HG02970 (cell line): ENCODE measurements around the gene MAFB.
"Not testable (repeated sequence)": the region's sequence is repeated elsewhere in the genome, so short reads cannot be mapped to it uniquely, and the experiment has no call there.

Experiments used
- ATAC-seq: cut with Tn5 transposase; IDR thresholded peaks from one replicate; pipeline ENCODE4 v1.9.1; 2021; ENCODE audit warnings: mild to moderate bottlenecking, moderate library complexity, moderate number of reproducible peaks; ENCODE audit not compliant: unreplicated experiment, low FRiP score

The MAFB gene

DNA sequence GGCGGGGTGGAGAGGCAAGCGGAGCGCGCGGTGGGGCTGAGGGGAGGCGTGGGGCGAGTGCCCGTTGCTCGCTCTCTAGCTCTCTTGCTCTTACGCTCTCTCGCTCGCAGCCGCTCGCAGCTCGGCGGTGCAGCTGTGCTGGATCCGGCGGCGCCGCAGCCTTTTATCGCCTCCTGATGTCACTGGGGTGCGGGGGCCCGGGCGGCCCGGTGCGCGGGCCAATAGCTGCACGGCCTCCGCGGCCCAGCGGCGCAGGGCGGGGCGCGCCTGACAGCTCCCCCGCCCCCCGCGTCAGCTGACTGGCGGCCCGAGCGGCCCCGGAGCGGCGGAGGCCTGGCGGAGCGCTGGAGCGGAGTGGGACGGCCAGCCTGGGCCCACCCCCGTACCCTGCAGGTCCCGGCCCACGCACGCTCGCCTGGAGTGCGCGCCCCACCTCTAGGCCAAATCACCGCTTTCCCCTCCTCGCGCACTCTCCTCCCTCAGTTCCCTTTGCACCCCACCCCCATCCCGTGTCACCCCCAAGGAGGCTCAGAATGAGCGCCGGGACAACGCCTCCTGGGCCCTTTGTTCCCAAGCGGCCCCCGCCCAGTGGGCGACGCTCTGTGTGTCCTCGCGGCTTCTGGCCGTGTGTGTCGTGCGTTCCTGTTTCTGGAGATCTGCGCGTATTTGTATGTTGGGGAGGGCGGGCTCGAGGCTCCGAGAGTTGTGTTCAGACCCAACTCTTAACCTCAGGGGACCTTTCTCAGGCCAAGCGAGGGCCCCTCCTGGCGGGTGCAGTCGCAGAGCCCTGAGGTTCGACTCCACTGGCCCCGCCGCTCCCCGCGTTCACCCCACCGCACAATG lies at the start of gene MAFB:
TSS of gene MAFB (minus strand) at position 137 of the 843 bp plus-strand sequence. CDS start 386 bp downstream, outside the sequence.
- ATAC-seq: no peak

DNA sequence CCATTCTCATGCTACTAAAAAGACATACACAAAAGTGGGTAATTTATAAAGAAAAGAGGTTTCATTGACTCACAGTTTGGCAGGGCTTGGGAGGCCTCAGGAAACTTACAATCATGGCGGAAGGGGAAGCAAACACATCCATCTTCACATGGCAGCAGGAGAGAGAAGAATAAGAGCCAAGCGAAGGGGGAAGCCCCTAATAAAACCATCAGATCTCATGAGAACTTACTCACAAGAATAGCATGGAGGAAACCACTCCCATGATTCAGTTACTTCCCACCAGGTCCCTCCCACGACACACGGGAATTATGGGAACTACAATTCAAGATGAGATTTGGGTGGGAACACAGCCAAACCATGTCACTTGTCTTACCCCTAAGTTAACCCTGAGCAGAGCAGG lies 47.4 kb upstream of the MAFB start:
- not testable (repeated sequence) for ATAC-seq

DNA sequence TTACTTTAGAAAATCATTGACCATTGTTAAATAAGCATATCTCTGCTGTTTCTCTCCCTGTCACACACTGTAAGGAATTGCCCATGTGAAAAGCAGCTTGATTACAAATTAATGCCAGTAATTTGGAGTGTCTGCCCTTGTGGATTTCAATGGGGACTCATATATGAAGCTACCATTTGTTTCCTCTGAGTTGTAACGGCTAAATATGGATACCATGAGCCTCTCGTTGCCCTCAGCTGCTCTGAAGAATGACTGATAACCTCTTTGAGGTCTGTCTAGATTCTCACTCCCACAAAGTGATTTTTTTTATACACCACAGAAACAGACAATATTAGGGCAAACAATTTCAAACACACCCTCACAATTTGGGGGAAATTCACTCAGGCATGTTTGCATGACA lies 40.0 kb upstream of the MAFB start:
- no peak for ATAC-seq

DNA sequence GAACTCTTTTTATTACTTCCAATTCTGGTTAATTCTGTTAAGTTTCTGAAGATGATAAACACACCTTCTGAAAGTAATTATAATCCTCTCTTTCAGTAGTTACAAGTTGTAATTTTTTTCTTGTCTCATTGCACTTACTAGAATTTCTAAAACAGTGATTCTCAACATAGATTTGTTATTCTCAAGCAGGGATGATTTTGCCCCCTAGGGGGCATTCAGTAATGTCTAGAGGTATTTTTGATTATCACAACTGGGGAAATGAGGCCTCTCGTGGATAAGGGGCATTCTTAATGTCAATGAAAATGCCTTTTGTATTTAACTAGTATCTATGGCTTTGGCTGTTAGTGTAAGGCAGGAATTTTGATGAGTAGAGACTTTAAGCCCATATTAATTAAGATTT lies 39.4 kb upstream of the MAFB start:
- ATAC-seq: no peak

DNA sequence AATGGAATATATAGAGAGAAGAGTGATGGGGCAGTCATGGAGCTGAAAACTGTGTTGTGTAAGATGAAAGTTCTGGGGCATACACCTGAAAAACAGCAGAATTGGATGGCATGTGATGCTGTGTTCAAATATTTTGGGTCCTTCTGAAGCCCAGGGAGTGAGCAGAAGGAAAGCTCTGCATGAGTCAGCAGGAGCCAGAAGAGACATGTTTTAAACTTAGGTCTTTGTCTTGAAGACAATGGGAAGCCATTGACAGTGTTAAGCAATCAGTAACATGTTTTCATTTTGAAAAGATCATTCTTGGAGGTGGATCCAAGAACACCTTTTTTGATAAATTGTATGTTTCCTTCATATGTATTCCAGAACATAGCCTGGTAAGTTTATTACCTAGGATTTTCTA lies 38.9 kb upstream of the MAFB start:
- ATAC-seq: no peak

DNA sequence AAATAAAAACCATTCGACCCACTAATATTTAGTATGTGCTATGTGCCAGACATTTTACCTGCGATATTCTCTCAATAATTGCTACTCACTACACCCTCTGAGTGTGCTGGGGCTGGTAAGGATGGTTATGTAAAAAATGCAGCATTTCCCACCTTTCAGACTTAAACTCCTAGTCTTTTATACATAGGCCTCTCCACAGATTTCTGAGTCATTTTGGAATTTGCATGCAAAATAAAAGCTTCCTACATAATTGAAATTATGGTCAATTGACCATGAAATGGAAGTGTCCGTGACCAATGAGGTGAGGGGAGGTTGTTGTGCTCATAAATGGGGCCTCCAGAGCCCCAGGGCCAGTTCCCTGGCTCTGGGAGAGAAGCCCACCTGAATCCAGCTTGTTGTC lies 37.7 kb upstream of the MAFB start:
- no peak for ATAC-seq

DNA sequence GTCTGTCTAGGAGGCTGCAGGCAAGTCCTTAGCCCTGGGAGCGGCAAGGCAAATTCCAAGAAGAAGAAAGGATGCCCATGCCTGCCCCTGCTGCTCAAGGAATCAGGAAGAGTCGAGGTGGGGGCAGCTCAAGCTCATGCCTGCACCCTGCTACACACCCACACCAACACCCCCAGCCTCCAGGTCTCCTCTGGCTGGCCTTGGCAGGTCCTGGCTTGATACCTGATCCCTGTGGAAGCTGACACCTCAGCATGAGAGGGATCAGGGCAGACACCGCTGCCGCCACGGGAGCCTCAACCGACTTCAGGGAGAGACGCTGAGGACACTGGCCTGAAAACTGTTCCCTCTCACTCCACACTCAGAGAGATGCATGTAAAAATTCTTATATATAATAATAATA lies 35.5 kb upstream of the MAFB start:
- ATAC-seq: no peak

DNA sequence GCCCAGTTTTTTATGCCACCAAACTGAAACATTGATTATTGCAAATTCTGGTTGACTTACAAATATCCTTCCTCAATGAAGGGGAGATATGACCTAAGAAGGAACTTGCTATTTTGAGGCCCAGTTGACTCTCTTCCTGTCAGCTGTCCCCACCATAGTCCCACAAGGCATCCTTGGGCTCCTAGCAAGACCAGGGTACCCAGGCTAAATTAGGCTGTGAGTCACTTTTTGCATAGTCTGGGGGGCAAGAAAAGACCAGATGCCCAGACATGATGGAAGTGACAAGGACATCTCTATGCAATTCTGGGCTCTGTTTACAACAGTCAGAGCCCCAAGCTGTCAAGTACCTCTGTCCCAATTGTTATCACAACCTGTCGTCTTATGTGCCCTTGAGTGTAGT lies 31.8 kb upstream of the MAFB start:
- ATAC-seq: no peak

DNA sequence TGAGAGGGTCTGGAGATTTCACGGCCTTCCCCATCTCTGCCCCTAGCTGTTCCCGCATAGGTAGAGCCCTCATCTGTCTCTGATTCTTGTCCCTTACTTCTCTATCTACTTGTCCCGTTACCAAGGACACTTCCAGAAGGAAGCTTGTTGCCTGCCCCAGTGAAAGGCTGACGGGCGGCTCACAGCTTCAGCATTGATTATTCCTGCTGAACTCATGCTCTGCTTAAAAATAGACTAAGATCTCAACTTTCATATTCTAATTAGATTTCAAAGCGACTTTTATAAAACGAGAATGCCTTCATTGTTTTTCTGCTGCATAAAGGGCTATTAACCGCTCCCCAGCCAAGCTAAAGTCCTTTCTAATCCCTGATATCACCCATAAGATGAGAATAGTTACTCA lies 31.1 kb upstream of the MAFB start:
- ATAC-seq: no peak

DNA sequence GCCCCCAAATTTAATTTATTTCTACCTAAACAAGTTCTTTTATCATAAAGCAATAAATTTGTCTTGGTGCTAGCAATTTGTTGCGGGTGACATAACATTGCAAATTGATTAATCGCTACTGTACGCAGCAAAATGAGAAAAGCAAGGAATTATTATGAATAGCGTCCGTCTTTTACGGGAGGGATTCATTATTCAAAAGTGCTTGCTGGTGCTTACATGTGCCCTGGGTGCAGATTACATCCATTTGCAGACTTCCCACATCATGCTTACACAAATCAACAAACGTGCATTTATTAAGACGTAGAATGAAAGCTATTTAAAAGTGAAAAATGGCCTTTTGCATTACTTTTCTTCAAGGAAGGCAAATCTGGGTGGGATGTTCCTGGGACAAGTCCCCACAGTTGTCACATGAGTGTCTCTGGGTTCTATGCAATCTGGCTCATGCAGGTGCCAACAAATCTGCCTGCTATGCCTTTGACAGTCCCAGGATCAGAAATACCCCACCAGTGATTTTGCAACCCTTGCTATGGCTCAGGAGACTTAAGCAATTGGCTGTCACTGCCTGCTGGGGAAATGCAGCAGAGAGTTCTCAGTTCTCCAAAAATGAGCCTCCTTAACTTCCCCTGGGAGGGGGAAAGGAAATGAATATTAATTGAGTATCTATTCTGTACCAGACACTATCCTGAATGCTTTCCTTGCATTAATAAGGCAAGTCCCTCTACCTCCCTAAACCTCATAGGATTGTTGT lies 30.1 kb upstream of the MAFB start:
- ATAC-seq: no peak

DNA sequence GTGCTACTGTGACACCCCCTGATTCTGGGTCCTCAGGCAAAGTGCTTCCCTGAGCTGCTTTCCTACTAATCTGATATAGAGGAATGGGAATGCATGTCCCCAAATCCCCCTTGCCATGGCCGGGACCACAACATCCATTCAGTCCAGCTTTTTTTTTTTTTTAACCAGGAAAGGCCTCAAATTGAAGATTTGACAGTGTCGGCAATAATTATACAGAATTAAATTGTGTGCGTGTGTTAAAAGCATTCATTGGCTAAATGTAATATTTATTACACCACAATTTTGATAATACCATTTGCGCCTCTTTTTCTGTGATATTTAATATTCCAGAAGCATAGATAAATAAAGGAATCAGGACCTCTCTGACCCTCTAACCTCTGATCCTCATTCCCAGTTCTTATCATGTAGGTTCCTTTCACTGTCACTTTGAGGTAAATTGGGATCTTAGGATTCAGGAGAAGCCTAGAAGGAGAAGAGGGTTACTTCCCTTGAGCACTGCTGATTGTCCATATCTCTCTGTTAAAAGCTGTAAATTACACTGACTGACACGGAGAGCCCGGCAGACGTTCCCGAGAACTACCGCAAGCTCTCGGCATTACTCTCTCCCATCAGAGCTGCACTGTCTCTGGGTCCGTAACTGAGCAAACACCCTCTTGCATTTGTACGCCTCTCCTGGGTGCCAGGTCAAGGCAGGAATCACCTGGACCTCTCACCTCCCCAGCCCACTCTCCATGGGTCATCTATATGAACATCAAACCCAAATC lies 29.4 kb upstream of the MAFB start:
- no peak for ATAC-seq

DNA sequence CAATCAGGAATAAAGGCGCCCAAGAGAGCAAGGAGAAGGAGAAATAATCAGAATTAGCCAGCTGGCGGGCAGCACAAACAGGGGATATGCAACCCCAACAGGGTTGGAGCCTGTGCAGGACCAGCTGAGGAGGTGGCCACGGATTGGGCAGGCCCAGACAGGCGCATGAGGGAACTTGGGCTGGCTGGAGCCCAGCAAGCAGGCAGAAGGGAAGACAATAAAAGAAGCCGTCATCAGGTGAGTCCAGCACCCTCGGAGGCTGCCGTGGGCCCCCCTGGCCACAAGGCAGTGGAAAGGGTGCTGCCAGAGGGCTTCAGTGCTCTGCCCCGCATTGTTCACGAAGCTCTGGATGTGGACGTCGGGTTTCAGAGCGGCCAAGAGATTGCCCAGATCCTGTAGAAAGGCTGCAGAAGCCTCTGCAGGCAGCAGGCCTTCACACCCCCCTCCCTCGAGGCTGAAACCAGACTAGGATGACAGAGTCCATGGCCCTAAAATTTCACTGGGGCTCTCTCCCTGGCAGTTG lies 28.4 kb upstream of the MAFB start:
- no peak for ATAC-seq

DNA sequence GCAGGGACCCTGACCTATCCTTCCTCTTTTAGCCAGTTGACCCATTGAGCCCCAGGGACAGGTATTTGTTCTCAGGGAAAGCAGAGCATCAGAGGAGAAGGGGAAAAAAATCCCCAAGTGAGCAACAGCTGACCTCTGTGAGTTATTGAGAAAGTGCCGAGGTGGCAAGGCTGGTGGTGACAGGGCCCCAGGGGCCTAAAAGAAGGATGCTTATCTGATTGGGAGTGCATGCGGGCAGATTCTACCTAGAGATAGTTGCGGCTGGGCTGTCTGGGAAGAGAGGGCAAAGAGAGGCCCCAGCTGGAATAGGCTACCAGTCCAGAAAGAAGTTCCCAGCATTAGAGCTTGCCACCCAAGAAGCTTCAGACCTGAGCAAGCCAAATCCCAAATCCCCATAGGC lies 26.5 kb upstream of the MAFB start:
- ATAC-seq: no peak

DNA sequence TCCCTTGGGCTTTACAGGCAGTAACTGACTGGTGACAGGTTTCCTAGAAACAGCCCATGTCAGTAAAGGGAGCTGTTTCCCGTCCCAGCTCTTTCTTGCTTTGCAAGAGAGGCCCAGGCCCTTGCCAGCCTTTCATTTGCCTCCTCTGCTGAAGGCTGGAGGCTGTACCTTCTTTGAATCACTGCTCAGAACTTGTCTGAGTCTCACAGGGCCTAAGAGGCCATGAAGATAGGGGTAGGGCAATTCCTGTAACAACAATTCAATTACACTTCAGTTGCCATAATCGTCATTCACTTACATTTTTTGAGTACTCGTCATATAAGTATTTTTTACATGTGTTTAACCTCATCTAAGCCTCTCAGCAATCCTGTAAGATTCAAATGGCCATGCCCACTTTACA lies 25.9 kb upstream of the MAFB start:
- ATAC-seq: no peak

DNA sequence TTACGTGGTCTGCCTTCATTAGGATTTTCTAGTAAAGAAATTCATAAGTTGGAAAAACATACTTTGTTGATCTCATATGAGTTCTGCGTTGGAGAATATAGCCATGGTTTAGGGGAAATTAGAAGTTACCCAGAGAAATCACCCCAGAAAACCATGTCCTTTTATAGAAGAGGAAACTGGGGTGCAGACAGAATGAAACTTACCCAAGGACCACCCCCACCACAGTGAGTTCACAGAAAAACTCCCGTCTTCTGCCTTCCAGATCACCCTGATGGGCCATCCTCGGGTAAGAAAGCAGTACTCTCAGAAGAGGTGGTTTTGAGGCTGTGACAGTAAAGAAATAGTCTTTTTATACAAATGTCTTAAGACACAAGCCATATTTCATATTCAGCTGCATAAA lies 25.1 kb upstream of the MAFB start:
- ATAC-seq: no peak

DNA sequence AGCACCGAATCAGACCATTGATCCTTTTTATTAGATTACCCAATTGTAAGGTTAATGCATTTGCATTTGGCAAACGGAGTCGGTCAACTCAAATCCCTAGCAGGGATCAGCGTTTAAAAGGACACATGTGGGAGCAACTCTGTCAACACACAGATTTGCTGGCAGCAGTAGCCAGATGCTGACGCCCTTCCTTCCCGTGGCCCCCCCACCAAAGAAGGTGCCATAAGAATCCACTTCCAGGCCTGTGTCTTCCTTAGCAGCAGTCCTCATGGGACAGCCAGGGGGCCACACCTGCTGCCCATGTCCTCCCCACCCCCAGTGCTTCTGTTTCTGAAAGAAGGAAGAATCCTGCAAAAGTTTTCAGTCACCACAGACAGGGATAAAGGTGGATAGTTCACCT lies 24.5 kb upstream of the MAFB start:
- ATAC-seq: no peak

DNA sequence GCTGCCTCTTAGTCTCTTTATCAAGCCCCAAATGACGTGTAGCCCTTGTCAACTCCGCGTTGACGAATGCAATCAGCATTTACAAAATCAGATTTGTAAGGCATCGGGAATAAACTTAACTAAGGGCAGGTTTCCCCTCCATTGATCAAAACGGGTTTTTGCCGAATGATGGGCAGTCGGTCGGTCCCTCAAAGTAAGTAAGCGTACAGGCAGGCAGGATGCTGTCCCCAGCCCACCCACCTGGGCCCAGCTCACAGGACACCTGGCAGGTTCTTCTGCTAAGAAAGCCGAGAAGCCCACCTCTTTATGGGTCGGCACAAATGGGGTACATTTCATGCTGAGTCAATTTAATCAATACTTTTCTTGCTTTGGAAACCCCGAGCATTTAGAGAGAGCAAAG lies 22.0 kb upstream of the MAFB start:
- no peak for ATAC-seq

DNA sequence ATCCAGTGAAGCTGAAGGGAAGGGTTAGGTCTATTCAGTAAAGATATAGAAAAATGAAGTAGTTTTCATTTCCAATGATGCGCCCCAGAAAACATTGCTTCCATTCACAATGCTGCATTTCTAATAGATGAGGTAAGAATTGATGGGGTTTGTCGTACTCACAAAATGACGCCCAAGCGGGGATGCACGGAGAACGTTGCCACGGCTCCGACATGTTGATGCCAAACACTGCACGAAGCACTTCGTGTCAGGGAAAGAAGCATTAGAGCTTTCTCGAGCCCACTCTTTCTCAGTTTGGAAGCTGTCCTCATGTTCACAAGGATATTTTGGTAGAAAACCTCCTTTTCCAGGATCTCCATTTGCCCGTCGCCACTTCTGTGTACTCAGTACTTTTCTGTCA lies 21.6 kb upstream of the MAFB start:
- no peak for ATAC-seq

DNA sequence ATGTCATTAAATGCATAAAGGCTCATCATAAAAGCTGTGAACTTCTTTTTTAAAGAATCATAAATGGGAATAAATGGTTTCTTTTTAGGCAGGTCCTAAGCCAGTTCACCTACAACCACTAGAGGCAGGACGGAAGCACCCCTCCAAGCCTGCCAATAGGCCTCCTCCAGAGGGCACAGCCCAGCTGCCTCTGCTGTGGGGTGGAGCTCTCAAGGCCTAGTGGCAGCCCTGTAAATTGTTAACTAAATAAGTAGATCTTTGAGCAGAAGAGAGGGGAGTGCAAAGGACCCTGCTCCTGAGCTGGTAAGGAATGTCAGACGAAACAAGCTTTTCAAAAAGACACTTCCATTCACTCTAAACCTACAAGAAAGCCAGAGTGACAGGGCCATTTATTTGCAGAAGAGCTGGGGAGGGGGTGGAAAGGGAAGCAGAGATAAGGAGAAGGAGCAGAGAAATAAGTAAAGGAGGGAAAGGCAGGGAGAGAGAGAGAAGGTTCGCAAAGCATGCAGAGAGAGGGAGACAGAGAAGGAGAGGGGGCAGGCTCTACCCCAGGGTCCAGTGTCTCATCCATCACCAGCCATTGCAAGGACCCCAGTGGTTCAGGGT lies 18.0 kb upstream of the MAFB start:
- no peak for ATAC-seq

DNA sequence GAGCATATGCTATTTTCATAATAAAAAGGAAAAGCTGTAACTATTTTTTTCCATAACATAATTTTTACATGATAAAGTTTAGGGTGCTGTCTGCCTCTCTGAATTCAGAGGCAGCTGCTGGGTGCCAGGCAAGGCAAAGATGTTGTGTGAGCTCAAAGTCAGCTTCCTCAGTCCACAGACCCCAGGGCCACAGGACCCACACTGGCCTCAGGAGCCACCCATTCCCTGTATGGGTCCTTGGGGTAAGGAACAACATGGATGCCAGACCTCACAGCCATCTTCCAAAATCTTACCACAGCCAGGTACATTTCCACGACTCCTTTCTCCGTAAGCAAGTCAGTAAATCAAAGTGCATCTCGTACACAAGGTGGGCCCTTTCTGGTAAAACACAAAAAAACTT lies 16.4 kb upstream of the MAFB start:
- ATAC-seq: no peak

DNA sequence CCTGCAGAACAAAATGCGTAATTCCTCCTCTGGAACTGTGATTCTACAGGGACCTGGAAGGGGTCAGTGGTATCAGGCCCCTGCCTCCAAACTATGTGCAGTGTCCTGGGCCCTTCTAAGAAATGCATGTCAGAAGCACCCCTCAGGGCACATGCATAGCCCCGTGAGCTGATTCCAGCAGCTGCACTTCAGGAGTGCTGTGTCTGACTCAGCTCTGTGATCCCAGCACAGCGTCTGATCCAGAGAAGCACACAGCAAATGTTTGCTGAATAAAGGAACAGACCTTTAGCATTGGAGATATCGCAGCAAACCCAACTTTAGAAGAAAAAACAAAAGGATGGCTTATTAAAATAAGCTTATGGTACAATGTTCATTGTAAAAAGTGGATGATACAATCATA lies 15.8 kb upstream of the MAFB start:
- no peak for ATAC-seq
